HG03378 (cell line): ENCODE data around the gene ADCY6.

Experiments
- ATAC-seq: cut with Tn5 transposase; IDR thresholded peaks from one replicate; pipeline ENCODE4 v1.9.1; 2021; ENCODE audit warnings: mild to moderate bottlenecking, moderate library complexity; ENCODE audit not compliant: unreplicated experiment

The ADCY6 gene

GRCh38 chr12:48788854-48789775 is at the start of gene ADCY6:
TSS of gene ADCY6 (minus strand) at chr12:48789089. CDS start at chr12:48783434, 5,655 bp downstream.
- no peak for ATAC-seq

GRCh38 chr12:48838048-48838447 is 49.2 kb upstream of the ADCY6 start:
- no peak for ATAC-seq

- ATAC-seq: no peak
These were observed 43.6 kb upstream of the ADCY6 start for GRCh38 chr12:48832321-48833060.

- no peak for ATAC-seq
These were observed 42.4 kb upstream of the ADCY6 start for GRCh38 chr12:48831257-48831656.

GRCh38 chr12:48828841-48829575 is 40.1 kb upstream of the ADCY6 start:
- no peak for ATAC-seq

GRCh38 chr12:48828293-48828692 is 39.4 kb upstream of the ADCY6 start:
- ATAC-seq: no peak

- no peak for ATAC-seq
These were observed 38.7 kb upstream of the ADCY6 start for GRCh38 chr12:48827513-48828096.

- no peak for ATAC-seq
These were observed 38.1 kb upstream of the ADCY6 start for GRCh38 chr12:48827026-48827425.

- no peak for ATAC-seq
These were observed 37.4 kb upstream of the ADCY6 start for GRCh38 chr12:48826209-48826855.

GRCh38 chr12:48824905-48825304 is 36.0 kb upstream of the ADCY6 start:
- no peak for ATAC-seq

GRCh38 chr12:48824112-48824511 is 35.2 kb upstream of the ADCY6 start:
- ATAC-seq: no peak

GRCh38 chr12:48823281-48823680 is 34.4 kb upstream of the ADCY6 start:
- ATAC-seq: no peak

- no peak for ATAC-seq
These were observed 33.8 kb upstream of the ADCY6 start for GRCh38 chr12:48822711-48823110.

GRCh38 chr12:48822139-48822538 is 33.2 kb upstream of the ADCY6 start:
- ATAC-seq: no peak

GRCh38 chr12:48819986-48820725 is 31.3 kb upstream of the ADCY6 start:
- ATAC-seq: no peak

GRCh38 chr12:48818831-48819590 is 30.1 kb upstream of the ADCY6 start:
- ATAC-seq: no peak

- no peak for ATAC-seq
These were observed 29.3 kb upstream of the ADCY6 start, which contains the start of gene CACNB3 for GRCh38 chr12:48817873-48818830. TSS of gene CACNB3 (plus strand) at chr12:48818496. CDS start at chr12:48818930, 434 bp downstream.
